Measurements from ENCODE around the gene GTPBP8. TPM values are rescaled to one million over a fixed set of nuclear protein-coding genes. Genes with fewer than 3 reads are reported as not detected.

The GTPBP8 gene
- total RNA-seq = 10 to 100 TPM in 3 of 4 donors, 1 to 10 TPM in 1; 7.8 to 26.0 (median 21.4) TPM

DNA sequence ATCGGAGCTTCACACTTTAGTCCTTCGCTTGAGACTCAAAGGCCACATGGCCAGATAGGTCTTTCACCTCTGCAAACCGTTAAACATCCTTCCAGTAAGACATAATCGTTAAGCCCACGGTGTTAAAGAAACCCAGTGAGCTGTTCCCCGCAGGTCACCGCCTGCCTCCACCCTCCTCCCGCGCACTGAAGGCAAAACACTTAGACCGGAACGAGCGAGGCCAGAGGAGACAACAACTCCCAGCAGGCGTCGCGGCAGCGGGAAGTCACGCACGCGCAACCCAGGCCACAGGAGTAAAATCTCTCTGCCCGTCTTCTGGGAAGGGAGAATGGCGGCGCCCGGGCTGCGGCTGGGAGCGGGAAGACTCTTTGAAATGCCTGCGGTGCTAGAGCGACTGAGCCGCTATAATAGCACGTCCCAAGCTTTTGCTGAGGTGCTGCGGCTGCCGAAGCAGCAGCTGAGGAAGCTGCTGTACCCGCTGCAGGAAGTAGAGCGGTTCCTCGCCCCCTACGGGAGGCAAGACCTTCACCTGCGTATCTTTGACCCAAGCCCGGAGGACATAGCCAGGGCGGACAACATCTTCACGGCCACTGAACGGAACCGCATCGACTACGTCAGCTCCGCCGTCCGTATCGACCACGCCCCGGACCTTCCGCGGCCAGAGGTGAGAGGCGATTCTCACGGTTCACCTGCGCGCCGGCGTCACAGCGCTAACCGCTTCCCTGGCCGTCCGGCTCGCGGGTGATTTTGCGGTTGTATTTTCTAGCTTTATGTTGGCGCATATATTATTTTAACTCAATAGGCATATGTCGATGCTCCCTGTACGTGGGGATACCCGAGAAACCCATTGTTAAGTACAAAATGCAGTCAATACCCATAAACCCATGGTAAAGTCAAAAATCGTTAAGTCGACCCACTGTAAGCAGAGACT, at the start of gene GTPBP8:
Gene GTPBP8 (plus strand): TSS at position 313 of the 931 bp plus-strand sequence. CDS start 16 bp downstream, at position 329.
- WGBS, 2 donors (ENCODE audit: low coverage in 1 of 2) = 0 to 5% methylated on average over 4 to 14 of the region's 70 CpGs
- Histone ChIP-seq H3K4me1 (peaks cover 0 to 22% (median 6%) of the 10 kb centered on the region in 3 donors), H3K27ac (peak within 1 kb of the TSS; percentile 91 to 98 (median 92)), H3K9me3 (no peaks in the 10 kb centered on the region), H3K27me3 (no peaks in the 10 kb centered on the region), H3K4me3 (peak within 1 kb of the TSS; percentile 66 to 82), H3K36me3 (no peaks in the 10 kb centered on the region)
- peak in 2 of 4 experiments; percentile 2 to 27 for TF ChIP-seq CTCF (IDR thresholded peaks at IDR 0.05)
- TF ChIP-seq EP300 (IDR thresholded peaks at IDR 0.05) = no peak
- peak; percentile 90 to 95 for TF ChIP-seq POLR2A (IDR thresholded peaks at IDR 0.05)
- TF ChIP-seq POLR2AphosphoS5 (IDR thresholded peaks at IDR 0.05) = peak; percentile 82
- ATAC-seq = peak; percentile 98

DNA sequence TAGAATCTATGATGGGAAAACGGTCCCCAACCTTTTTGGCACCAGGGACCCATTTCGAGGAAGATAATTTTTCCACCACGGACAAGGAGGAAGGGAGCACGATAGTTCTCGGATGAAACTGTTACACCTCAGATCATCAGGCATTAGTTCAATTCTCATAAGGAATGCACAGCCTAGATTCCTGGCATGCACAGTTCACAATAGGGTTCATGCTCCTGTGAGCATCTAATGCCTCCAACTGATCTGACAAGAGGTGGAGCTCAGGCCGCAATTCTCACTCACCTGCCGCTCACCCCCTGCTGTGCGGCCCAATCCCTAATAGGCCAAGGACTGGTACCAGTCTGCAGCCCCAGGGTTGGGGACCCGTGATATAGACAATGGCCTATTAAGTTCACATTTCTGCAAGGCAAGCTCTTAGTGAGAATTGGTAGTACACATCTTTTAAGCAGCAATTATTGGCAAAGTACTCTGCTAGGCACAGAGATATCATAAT, 42.4 kb upstream of the GTPBP8 start:
- Histone ChIP-seq H3K4me3 (no peak overlapping the region), H3K36me3 (no peaks in the 10 kb centered on the region), H3K27ac (no peak overlapping the region), H3K27me3 (no peaks in the 10 kb centered on the region), H3K4me1 (no peaks in the 10 kb centered on the region), H3K9me3 (no peaks in the 10 kb centered on the region)
- WGBS, 2 donors (ENCODE audit: low coverage in 1 of 2) = 84 to 91% methylated on average over 5 to 9 of the region's 9 CpGs
- no peak for TF ChIP-seq POLR2AphosphoS5 (IDR thresholded peaks at IDR 0.05)
- no peak for TF ChIP-seq POLR2A (IDR thresholded peaks at IDR 0.05)
- no peak for TF ChIP-seq CTCF (IDR thresholded peaks at IDR 0.05)
- no peak for TF ChIP-seq EP300 (IDR thresholded peaks at IDR 0.05)
- no peak for ATAC-seq

DNA sequence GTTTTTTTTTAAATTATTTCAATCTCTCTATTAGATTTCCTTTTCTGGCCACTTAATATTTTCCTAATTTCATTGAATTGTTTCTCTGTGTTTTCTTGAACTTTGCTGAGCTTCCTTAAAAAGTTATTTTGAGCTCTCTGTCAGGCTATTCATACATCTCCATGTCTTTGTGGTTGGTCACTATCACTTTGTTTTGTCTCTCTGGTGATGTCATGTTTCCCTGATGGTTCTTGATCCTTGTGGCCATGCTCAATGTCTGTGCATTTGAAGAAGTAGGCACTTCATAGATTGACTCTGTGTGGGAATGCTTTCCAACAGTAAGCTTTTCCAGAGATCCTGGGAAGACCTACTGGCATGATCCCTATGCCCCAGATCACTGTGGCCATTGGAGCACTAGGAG, 34.4 kb upstream of the GTPBP8 start:
- H3K27me3 ChIP-seq = no peaks in the 10 kb centered on the region
- ATAC-seq = no peak
- H3K4me3 ChIP-seq = no peak overlapping the region
- H3K36me3 ChIP-seq = no peaks in the 10 kb centered on the region
- H3K9me3 ChIP-seq = peaks cover 0 to 29% (median 0%) of the 10 kb centered on the region in 3 donors
- TF ChIP-seq POLR2AphosphoS5 (IDR thresholded peaks at IDR 0.05) = no peak
- TF ChIP-seq CTCF (IDR thresholded peaks at IDR 0.05) = no peak
- TF ChIP-seq POLR2A (IDR thresholded peaks at IDR 0.05) = no peak
- TF ChIP-seq EP300 (IDR thresholded peaks at IDR 0.05) = no peak
- no peak overlapping the region for H3K27ac ChIP-seq
- no peaks in the 10 kb centered on the region for H3K4me1 ChIP-seq

DNA sequence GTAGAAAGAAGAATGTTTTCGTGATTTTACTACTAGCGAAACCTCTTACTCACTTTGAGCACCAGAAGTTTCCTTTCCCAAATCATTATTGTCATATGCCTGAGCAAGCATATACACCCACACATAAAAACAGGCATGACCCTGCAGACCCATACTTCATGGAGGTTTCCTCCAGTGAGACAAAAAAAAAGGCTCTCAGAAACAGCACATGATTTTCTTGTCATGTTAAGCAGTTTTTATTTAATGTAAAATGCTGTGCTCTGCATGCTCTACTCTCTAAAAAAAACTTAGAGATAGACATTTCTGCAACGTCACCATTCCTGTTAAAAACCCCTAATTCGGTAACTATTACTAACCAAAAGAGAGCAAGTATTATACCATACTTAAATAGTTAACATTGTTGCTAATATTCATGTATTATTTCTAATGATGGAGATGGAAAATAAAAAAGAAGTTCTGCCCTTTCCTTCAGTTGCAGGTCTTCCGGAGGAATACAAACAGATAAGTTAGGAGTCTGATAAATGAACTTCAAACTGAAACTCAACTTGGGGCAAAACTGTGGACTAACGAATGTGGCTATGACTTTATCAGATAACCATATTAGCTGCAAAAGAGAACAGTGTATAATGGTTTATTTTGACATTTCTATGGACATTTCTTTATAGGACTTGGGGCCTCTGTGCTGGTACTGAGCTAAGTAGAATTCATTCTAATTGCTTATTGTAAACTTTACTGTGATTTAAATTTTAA, 31.8 kb upstream of the GTPBP8 start:
- ATAC-seq = no peak

More for the DNA sequence above, 31.8 kb upstream of the GTPBP8 start:
- H3K9me3 ChIP-seq = peaks cover 0 to 24% (median 0%) of the 10 kb centered on the region in 3 donors
- H3K27ac ChIP-seq = no peak overlapping the region
- H3K4me1 ChIP-seq = no peaks in the 10 kb centered on the region
- TF ChIP-seq POLR2AphosphoS5 (IDR thresholded peaks at IDR 0.05) (no peak), EP300 (IDR thresholded peaks at IDR 0.05) (no peak), CTCF (IDR thresholded peaks at IDR 0.05) (no peak), POLR2A (IDR thresholded peaks at IDR 0.05) (no peak)
- H3K36me3 ChIP-seq = no peaks in the 10 kb centered on the region
- no peaks in the 10 kb centered on the region for H3K27me3 ChIP-seq
- H3K4me3 ChIP-seq = no peak overlapping the region
- 44 to 66% methylated on average over 5 to 6 of the region's 6 CpGs for WGBS, 2 donors (ENCODE audit: low coverage in 1 of 2)
